A673 (cell line): ENCODE measurements around the gene MATN4. TPM values are rescaled to one million over a fixed set of nuclear protein-coding genes. Genes with fewer than 3 reads are reported as not detected.

Experiments used
- BruUV-seq: library from RNA; stranded (reverse); fragments of 400-500 nt; replicated peaks from 2 replicates; lab custom pipeline; 2021; lab: Mats Ljungman, UMichigan
- CTCF ChIA-PET: fragments of 300-600 bp; sonication (Branson Sonifier 250); formaldehyde crosslinking; loops from one replicate; lab custom pipeline; 2022; ENCODE audit warnings: antibody characterized with exemption; lab: Charles Lee
- POLR2A ChIA-PET: fragments of 300-600 bp; sonication (Branson Sonifier 250); formaldehyde crosslinking; loops from one replicate; lab custom pipeline; 2022; ENCODE audit warnings: antibody characterized with exemption; ENCODE audit not compliant: low non-redundant PET; lab: Charles Lee
- DNase-seq: peaks from one replicate; pipeline ENCODE4 v3.0.0-alpha.2; 2015; ENCODE audit warnings: low spot score
- H3K27ac ChIP-seq: fragments of 200-600 bp; sonication (generic); 2 replicates; pipeline ENCODE4 v1.5.1; 2016; ENCODE audit warnings: mixed run types, low read depth, mild to moderate bottlenecking, mixed read lengths, antibody characterized with exemption, low read length; ENCODE audit not compliant: poor library complexity, severe bottlenecking
- H3K27me3 ChIP-seq: fragments of 200-600 bp; sonication (generic); replicated peaks from 2 replicates; pipeline ENCODE4 v1.6.1; 2017; ENCODE audit warnings: mixed run types, low read depth, mild to moderate bottlenecking, mixed read lengths, antibody characterized with exemption, low read length; ENCODE audit not compliant: insufficient read depth, poor library complexity
- H3K36me3 ChIP-seq: fragments of 200-600 bp; sonication (generic); 2 replicates; pipeline ENCODE4 v1.6.1; 2016; ENCODE audit warnings: mixed run types, mild to moderate bottlenecking, mixed read lengths, antibody characterized with exemption, low read length; ENCODE audit not compliant: insufficient read depth, poor library complexity, severe bottlenecking
- H3K4me1 ChIP-seq: fragments of 200-600 bp; sonication (generic); 2 replicates; pipeline ENCODE4 v1.6.1; 2017; ENCODE audit warnings: mixed run types, mild to moderate bottlenecking, mixed read lengths, antibody characterized with exemption, low read length; ENCODE audit not compliant: insufficient read depth, poor library complexity, severe bottlenecking
- H3K4me3 ChIP-seq: fragments of 200-600 bp; sonication (generic); 2 replicates; pipeline ENCODE4 v1.5.1; 2016; ENCODE audit warnings: low read depth, mixed run types, mild to moderate bottlenecking, mixed read lengths, low read length; ENCODE audit not compliant: poor library complexity, severe bottlenecking
- H3K9me3 ChIP-seq: fragments of 200-600 bp; sonication (generic); 2 replicates; pipeline ENCODE4 v1.6.1; 2016; ENCODE audit warnings: mixed run types, low read depth, mild to moderate bottlenecking, mixed read lengths, antibody characterized with exemption, low read length; ENCODE audit not compliant: poor library complexity, severe bottlenecking
- EZH2 ChIP-seq: fragments of 200-600 bp; sonication (generic); IDR thresholded peaks from 2 replicates; pipeline ENCODE4 v1.6.1; 2017; ENCODE audit warnings: borderline replicate concordance, low read depth, mild to moderate bottlenecking, mixed read lengths, antibody characterized with exemption, low read length; ENCODE audit not compliant: poor library complexity, severe bottlenecking
- intact Hi-C: fragments of 100-400 bp; cut with micrococcal nuclease; formaldehyde crosslinking; loops from one replicate; pipeline ENCODE4 v1.10.0; 2022; ENCODE audit not compliant: unreplicated experiment
- total RNA-seq: library from RNA; stranded (reverse); gene quantifications from 2 replicates; pipeline ENCODE4 v1.2.3, GENCODE V29; 2021
- TF ChIP-seq, protein P1 (sequence below): fragments of 300-800, 200-600 bp; sonication (generic); conservative IDR thresholded peaks from 2 replicates; pipeline ENCODE4 v1.5.1; 2017; ENCODE audit warnings: low read depth, mild to moderate bottlenecking, antibody characterized with exemption, low read length, moderate library complexity, mixed read lengths

MATN4 gene
- total RNA-seq, 1 experiment from 2014 or later: 0.28 TPM

DNA sequence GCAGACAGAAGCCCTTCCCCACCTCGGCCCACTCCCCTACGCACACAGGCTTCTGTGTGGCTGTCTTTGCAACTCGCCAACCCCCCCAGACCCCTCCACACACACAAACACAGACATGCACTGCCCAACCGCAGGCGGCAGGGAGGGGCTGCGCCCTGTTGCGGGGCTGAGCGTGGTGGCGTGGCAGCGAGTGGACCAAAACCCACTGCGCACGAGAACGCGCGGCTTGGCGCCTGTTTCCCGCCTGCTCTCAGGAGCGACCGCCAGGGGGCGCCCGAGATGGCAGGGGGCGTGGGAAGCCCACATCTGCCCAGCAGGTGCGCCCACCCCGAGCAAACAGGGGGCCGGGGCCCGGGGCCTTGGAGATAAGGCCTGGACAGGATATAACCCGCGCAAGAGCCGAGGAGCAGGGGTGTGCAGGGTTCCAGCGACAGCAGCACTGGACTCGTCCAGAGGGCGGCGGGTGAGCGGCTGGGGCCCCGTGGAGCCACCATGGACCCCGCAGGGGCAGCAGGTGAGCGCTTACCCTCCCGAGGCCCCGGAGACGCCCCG, 1.6 kb downstream of the MATN4 start, which contains the start of gene RBPJL:
Gene RBPJL, plus strand, starts transcription at position 410 of the 552 bp plus-strand sequence. Its CDS starts 83 bp downstream, at position 493.
- Histone ChIP-seq H3K4me3 (no peak within 1 kb of the TSS), H3K27ac (no peak within 1 kb of the TSS), H3K4me1 (peaks cover 22% of the 10 kb centered on the region), H3K9me3 (no peaks in the 10 kb centered on the region), H3K36me3 (no peaks in the 10 kb centered on the region), H3K27me3 (no peaks in the 10 kb centered on the region)
- TF ChIP-seq, protein P1, sequence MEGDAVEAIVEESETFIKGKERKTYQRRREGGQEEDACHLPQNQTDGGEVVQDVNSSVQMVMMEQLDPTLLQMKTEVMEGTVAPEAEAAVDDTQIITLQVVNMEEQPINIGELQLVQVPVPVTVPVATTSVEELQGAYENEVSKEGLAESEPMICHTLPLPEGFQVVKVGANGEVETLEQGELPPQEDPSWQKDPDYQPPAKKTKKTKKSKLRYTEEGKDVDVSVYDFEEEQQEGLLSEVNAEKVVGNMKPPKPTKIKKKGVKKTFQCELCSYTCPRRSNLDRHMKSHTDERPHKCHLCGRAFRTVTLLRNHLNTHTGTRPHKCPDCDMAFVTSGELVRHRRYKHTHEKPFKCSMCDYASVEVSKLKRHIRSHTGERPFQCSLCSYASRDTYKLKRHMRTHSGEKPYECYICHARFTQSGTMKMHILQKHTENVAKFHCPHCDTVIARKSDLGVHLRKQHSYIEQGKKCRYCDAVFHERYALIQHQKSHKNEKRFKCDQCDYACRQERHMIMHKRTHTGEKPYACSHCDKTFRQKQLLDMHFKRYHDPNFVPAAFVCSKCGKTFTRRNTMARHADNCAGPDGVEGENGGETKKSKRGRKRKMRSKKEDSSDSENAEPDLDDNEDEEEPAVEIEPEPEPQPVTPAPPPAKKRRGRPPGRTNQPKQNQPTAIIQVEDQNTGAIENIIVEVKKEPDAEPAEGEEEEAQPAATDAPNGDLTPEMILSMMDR: peak; percentile 79
- TF ChIP-seq EZH2: no peak
- BruUV-seq: no TSS peak
- intact Hi-C loops: no loop called here
- no peak for DNase-seq
- POLR2A ChIA-PET: no interaction called here
- CTCF ChIA-PET: interaction anchor here (1.4 kb wide), 1 partner anchor 263 kb away, joined by 3 read pairs; no protein-coding TSS in a partner anchor

DNA sequence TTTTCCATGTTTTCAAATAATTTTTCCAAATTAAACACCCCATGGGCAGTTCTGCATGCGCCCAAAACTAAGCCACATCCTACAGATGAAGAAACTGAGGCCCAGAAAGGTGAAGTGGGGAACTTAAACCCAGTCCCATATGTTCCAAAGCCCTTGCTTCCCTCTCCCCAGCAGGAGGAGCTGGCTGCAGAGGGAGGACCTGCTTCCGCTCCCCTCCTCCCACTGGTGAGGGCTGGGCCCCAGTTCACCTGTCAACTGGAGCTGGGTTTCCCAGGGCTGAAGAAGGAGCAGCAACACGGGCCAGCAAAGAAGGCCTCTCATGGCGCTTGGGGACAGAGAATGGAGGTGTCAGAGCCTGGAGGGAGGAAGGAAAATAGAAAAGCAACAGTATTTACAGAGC, 2.8 kb downstream of the MATN4 start:
- ChIA-PET CTCF (interaction anchor here (0.6 to 1.4 kb wide), 3 partner anchors 14 to 261 kb away, joined by 3 to 4 read pairs (median 4); no protein-coding TSS in a partner anchor), POLR2A (no interaction called here)
- Histone ChIP-seq H3K9me3 (no peaks in the 10 kb centered on the region), H3K4me1 (peaks cover 30% of the 10 kb centered on the region), H3K4me3 (no peak overlapping the region), H3K27me3 (no peaks in the 10 kb centered on the region), H3K27ac (no peak overlapping the region), H3K36me3 (no peaks in the 10 kb centered on the region)
- no peak for DNase-seq
- intact Hi-C loops: no loop called here
- TF ChIP-seq, protein P1: no peak
- no peak for TF ChIP-seq EZH2
- no TSS peak for BruUV-seq

DNA sequence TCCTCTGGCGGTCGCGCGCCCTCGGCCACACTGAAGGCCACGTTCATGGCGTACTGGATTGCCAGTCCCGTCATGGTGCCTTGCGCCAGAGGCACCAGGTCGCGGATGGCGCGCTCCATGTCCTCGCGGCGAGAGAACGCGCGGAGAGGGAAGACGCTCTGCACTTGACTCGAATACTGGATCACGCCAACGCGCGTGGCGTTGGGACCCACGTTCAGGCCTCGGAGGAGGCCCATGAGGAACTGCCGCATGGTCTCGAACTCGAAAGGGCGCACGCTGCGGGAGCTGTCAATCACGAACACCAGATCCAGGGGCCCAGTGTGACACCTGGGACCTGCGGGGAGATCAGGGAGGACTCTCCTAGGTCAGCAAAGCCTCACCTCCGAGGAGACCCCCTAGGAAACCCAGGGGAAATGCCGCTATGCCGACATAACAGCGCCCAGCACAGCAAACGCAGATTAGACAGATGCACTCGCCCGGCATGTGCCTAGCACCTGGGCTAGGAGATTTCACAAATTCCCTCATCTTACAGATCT, 3.6 kb downstream of the MATN4 start:
- BruUV-seq: no TSS peak
- intact Hi-C loops: no loop called here
- Histone ChIP-seq H3K9me3 (no peaks in the 10 kb centered on the region), H3K36me3 (no peaks in the 10 kb centered on the region), H3K27me3 (no peaks in the 10 kb centered on the region), H3K4me1 (peaks cover 30% of the 10 kb centered on the region), H3K4me3 (no peak overlapping the region), H3K27ac (no peak overlapping the region)
- ChIA-PET CTCF (no interaction called here), POLR2A (no interaction called here)
- no peak for TF ChIP-seq EZH2
- TF ChIP-seq, protein P1: no peak
- no peak for DNase-seq
